SJSA1 (cell line): ENCODE data around the gene FGFR4. TPM values are rescaled to one million over a fixed set of nuclear protein-coding genes. Genes with fewer than 3 reads are reported as not detected.

Experiments used
- DNase-seq, 2 experiments: peaks; one replicate each; pipeline ENCODE4 v3.0.0-alpha.2; 2015 to 2020; ENCODE audit warnings: low spot score in 2 of 2, low read depth in 1 of 2
- H3K27ac ChIP-seq: fragments of 250-450 bp; sonication (Bioruptor Pico); 2 replicates; pipeline ENCODE4 v1.5.1; 2020; ENCODE audit warnings: mild to moderate bottlenecking, moderate library complexity
- H3K27me3 ChIP-seq: fragments of 250-450 bp; sonication (Bioruptor Pico); replicated peaks from 2 replicates; pipeline ENCODE4 v1.5.1; 2020; ENCODE audit warnings: mild to moderate bottlenecking, moderate library complexity
- H3K36me3 ChIP-seq: fragments of 250-450 bp; sonication (Bioruptor Pico); 2 replicates; pipeline ENCODE4 v1.5.1; 2020; ENCODE audit warnings: mild to moderate bottlenecking
- H3K4me1 ChIP-seq: fragments of 250-450 bp; sonication (Bioruptor Pico); replicated peaks from 2 replicates; pipeline ENCODE4 v1.6.1; 2021; ENCODE audit warnings: mild to moderate bottlenecking
- H3K4me3 ChIP-seq: fragments of 250-450 bp; sonication (Bioruptor Pico); 2 replicates; pipeline ENCODE4 v1.5.1; 2020; ENCODE audit warnings: mild to moderate bottlenecking
- H3K9me3 ChIP-seq: fragments of 250-450 bp; sonication (Bioruptor Pico); replicated peaks from 2 replicates; pipeline ENCODE4 v1.5.1; 2020; ENCODE audit warnings: mild to moderate bottlenecking
- total RNA-seq: library from RNA; depleted of rRNA; stranded (reverse); fragments of >200 nt; shearing (Covaris generic); gene quantifications from 2 replicates; pipeline ENCODE4 v1.2.3, GENCODE V29; 2014

Gene FGFR4
- total RNA-seq, 1 experiment from 2014 or later, result 4.1 TPM

DNA sequence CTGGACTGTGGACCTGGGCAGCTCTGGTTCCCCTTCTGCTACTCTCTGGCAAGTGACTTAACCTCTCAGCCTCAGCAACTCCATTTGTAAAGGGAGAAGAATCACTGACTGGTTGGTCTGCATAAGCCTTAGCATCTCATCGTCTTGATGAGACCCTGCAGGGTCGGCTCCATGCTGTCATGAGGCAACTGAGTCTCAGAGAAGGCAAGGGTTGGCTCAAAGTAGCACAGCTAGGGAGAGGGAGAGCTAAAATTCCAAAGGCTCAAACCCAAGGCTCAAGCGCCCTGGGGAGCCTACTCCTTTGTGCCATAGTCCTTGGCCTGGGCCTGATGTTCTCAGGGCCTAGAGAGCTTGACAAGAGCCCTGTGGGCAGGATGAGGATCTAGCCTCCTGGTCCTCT lies 4.5 kb downstream of the FGFR4 start:
- Histone ChIP-seq H3K27me3 (0 out of 2 replicates have a peak, but pooled peaks cover 5% of the 10 kb centered on the region), H3K9me3 (no peaks in the 10 kb centered on the region), H3K4me3 (no peak overlapping the region), H3K36me3 (no peaks in the 10 kb centered on the region), H3K27ac (no peak overlapping the region), H3K4me1 (peaks cover 7% of the 10 kb centered on the region)
- DNase-seq, result no peak

GRCh38 chr5:177092178-177093081 lies 5.7 kb downstream of the FGFR4 start:
- H3K36me3 ChIP-seq, result no peaks in the 10 kb centered on the region
- no peak overlapping the region for H3K4me3 ChIP-seq
- DNase-seq, result no peak
- no peak overlapping the region for H3K27ac ChIP-seq
- H3K27me3 ChIP-seq, result 0 out of 2 replicates have a peak, but pooled peaks cover 5% of the 10 kb centered on the region
- no peaks in the 10 kb centered on the region for H3K9me3 ChIP-seq
- H3K4me1 ChIP-seq, result no peaks in the 10 kb centered on the region; the same call in 1 of the 2 replicates

DNA sequence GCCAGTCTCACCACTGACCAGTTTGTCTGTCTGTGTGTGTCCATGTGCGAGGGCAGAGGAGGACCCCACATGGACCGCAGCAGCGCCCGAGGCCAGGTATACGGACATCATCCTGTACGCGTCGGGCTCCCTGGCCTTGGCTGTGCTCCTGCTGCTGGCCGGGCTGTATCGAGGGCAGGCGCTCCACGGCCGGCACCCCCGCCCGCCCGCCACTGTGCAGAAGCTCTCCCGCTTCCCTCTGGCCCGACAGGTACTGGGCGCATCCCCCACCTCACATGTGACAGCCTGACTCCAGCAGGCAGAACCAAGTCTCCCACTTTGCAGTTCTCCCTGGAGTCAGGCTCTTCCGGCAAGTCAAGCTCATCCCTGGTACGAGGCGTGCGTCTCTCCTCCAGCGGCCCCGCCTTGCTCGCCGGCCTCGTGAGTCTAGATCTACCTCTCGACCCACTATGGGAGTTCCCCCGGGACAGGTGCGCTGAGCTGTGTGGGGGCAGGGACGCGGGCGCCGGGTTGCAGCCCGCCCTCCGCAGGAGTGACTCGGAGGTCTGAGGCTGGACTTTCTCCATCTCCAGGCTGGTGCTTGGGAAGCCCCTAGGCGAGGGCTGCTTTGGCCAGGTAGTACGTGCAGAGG lies 6.5 kb downstream of the FGFR4 start:
- Histone ChIP-seq H3K9me3 (no peaks in the 10 kb centered on the region), H3K36me3 (no peaks in the 10 kb centered on the region), H3K27ac (no peak overlapping the region)

DNA sequence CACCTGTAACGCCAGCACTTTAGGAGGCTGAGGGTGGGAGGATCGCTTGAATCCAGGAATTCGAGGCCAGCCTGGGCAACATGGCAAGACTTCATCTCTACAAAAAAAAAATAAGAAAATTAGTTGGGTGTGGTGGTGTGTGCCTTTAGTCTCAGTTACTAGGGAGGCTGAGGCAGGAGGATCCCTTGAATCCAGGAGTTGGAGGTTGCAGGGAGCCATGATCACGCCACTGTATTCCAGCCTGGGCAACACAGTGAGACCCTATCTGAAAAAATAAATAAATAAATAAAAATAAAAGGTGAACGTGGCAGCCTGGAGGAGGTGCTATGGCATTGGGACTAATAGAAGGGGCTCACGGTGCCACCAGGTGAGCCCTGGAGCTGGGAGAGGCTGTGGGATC lies 7.1 kb downstream of the FGFR4 start:
- Histone ChIP-seq H3K4me3 (no peak overlapping the region), H3K4me1 (no peaks in the 10 kb centered on the region; the same call in 1 of the 2 replicates), H3K27me3 (0 out of 2 replicates have a peak, but pooled peaks cover 7% of the 10 kb centered on the region), H3K9me3 (no peaks in the 10 kb centered on the region), H3K36me3 (no peaks in the 10 kb centered on the region), H3K27ac (no peak overlapping the region)
- DNase-seq, result no peak

More for the DNA sequence above, 6.5 kb downstream of the FGFR4 start:
- Histone ChIP-seq H3K27me3 (0 out of 2 replicates have a peak, but pooled peaks cover 5% of the 10 kb centered on the region), H3K4me1 (no peaks in the 10 kb centered on the region), H3K4me3 (no peak overlapping the region)
- DNase-seq, result no peak

GRCh38 chr5:177094224-177095087 lies 7.7 kb downstream of the FGFR4 start:
- Histone ChIP-seq H3K4me1 (no peaks in the 10 kb centered on the region; the same call in 1 of the 2 replicates), H3K27ac (no peak overlapping the region), H3K36me3 (no peaks in the 10 kb centered on the region), H3K4me3 (no peak overlapping the region), H3K27me3 (0 out of 2 replicates have a peak, but pooled peaks cover 9% of the 10 kb centered on the region), H3K9me3 (no peaks in the 10 kb centered on the region)
- no peak for DNase-seq

DNA sequence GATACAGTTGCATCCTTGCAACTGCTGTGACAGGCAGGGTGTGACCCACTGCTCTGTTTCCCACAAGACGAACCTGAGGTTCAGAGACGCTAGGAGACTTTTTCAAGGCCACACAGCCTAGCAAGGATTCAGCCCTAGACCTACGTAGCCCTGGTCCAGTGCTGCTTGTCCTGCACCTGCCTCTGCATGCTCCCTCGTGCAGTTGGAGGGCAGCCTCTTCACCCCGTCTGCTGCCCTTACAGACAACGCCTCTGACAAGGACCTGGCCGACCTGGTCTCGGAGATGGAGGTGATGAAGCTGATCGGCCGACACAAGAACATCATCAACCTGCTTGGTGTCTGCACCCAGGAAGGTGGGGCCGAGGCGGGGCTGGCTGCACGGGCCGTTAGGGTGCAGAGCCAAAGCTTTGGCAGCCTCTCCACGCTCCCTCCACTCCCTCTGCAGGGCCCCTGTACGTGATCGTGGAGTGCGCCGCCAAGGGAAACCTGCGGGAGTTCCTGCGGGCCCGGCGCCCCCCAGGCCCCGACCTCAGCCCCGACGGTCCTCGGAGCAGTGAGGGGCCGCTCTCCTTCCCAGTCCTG lies 8.5 kb downstream of the FGFR4 start:
- DNase-seq, result no peak
- no peaks in the 10 kb centered on the region for H3K36me3 ChIP-seq
- no peaks in the 10 kb centered on the region; the same call in 1 of the 2 replicates for H3K4me1 ChIP-seq
- H3K27ac ChIP-seq, result no peak overlapping the region
- 0 out of 2 replicates have a peak, but pooled peaks cover 9% of the 10 kb centered on the region for H3K27me3 ChIP-seq
- H3K9me3 ChIP-seq, result no peaks in the 10 kb centered on the region
- no peak overlapping the region for H3K4me3 ChIP-seq

- Histone ChIP-seq H3K36me3 (no peaks in the 10 kb centered on the region), H3K9me3 (no peaks in the 10 kb centered on the region), H3K4me1 (no peaks in the 10 kb centered on the region; the same call in 1 of the 2 replicates)
These were observed 9.7 kb downstream of the FGFR4 start for GRCh38 chr5:177096162-177097015.

DNA sequence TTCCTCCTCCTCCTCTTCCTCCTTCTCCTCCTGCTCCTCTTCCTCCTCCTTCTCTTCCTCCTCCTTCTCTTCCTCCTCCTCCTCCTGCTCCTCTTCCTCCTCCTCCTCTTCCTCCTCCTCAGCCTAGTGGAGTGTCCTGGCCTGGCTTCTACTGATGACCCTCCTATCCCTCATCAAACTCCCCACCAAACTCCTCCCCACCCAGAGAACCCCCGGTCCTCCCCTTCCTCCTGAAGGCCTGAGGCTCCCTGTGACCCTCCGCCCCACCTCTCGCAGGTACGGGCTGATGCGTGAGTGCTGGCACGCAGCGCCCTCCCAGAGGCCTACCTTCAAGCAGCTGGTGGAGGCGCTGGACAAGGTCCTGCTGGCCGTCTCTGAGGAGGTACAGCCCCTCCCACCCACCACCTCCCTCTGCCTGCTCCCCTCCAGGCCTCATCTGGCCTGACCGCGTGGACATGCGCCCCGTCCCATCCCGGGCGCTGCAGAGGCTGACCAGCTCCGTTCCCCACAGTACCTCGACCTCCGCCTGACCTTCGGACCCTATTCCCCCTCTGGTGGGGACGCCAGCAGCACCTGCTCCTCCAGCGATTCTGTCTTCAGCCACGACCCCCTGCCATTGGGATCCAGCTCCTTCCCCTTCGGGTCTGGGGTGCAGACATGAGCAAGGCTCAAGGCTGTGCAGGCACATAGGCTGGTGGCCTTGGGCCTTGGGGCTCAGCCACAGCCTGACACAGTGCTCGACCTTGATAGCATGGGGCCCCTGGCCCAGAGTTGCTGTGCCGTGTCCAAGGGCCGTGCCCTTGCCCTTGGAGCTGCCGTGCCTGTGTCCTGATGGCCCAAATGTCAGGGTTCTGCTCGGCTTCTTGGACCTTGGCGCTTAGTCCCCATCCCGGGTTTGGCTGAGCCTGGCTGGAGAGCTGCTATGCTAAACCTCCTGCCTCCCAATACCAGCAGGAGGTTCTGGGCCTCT lies 10.6 kb downstream of the FGFR4 start:
- DNase-seq, result no peak
- no peak overlapping the region for H3K27ac ChIP-seq
- no peaks in the 10 kb centered on the region for H3K9me3 ChIP-seq
- no peaks in the 10 kb centered on the region; the same call in 1 of the 2 replicates for H3K4me1 ChIP-seq
- 0 out of 2 replicates have a peak, but pooled peaks cover 9% of the 10 kb centered on the region for H3K27me3 ChIP-seq
- H3K4me3 ChIP-seq, result no peak overlapping the region
- H3K36me3 ChIP-seq, result no peaks in the 10 kb centered on the region

More at GRCh38 chr5:177096162-177097015, 9.7 kb downstream of the FGFR4 start:
- Histone ChIP-seq H3K4me3 (no peak overlapping the region), H3K27ac (no peak overlapping the region), H3K27me3 (0 out of 2 replicates have a peak, but pooled peaks cover 9% of the 10 kb centered on the region)
- no peak for DNase-seq

DNA sequence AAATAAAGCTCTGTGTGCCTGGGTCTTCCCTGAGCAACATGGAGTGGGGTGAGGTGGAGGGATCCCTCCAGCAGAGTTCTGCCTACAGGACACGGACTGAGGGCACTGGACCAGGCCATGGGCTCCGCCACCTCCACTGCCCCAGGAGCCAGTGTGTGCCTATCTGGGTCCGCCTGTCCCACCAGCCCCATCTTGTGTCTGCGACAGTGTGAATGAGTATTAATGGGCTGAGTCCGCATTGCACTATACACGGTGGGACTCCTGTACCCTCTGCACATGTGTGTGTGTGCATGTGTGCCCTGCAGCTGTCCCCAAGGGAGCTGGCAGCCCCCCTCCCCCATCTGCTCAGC lies 11.4 kb downstream of the FGFR4 start:
- Histone ChIP-seq H3K4me3 (no peak overlapping the region), H3K4me1 (no peaks in the 10 kb centered on the region; the same call in 1 of the 2 replicates), H3K27ac (no peak overlapping the region), H3K36me3 (no peaks in the 10 kb centered on the region), H3K27me3 (0 out of 2 replicates have a peak, but pooled peaks cover 9% of the 10 kb centered on the region), H3K9me3 (no peaks in the 10 kb centered on the region)
- no peak for DNase-seq

DNA sequence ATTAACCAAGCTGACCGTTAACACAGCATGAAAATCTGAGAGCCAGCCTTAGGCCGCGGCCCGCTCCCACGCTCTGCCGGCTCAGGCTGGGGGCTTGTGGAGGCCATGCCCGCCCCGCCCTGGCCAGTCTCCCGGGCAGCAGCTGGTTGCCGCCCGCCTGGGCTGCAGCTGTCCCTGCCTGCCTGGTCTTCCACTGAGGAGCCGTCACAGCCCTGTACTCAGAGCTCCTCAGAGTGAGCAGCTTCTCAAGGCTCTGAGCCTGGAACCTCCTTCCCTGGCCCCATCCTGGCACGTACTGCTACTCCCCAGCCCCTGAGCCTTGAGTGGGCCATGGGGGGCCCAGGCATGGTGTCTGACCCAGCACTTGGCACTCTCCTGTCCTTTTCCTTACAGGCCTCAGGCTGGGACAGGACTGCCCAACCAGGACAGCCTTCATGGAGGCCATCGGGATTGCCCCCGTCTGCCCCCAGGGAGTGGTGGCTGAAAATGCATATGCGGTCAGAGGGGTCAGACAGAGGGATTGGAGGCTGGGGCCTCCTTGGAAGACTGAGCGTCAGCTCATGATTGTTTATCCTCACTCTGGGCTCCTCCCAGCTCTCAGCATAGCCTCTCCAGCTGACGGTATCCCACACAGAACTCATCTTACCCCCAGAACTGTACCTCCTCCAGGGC lies 11.9 kb downstream of the FGFR4 start:
- H3K36me3 ChIP-seq, result no peaks in the 10 kb centered on the region
- H3K4me1 ChIP-seq, result no peaks in the 10 kb centered on the region; the same call in 1 of the 2 replicates
- H3K9me3 ChIP-seq, result no peaks in the 10 kb centered on the region
- no peak overlapping the region for H3K4me3 ChIP-seq
- no peak overlapping the region for H3K27ac ChIP-seq
- no peak for DNase-seq
- H3K27me3 ChIP-seq, result 0 out of 2 replicates have a peak, but pooled peaks cover 9% of the 10 kb centered on the region
